Activated CD4-positive, alpha-beta T cell treated with anti-CD3 and anti-CD28 coated beads, Interleukin-2, Interleukin-4, amounts not matched to agents 100 ng/mL and 50 ng/mL, durations not matched to agents 16 hours and 8 hours (primary cell): ENCODE data around the gene HGFAC.

ENCODE experiments used
- DNase-seq: peaks from one replicate; pipeline ENCODE4 v3.0.0-alpha.2; 2020; ENCODE audit warnings: low spot score

The HGFAC gene

GRCh38 chr4:3441501-3442459 lies at the start of gene HGFAC:
Gene HGFAC (plus strand): TSS chr4:3441968. CDS start chr4:3442002, 34 bp downstream.
- no peak for DNase-seq

- no peak for DNase-seq
Observed at GRCh38 chr4:3392321-3392720, 49.4 kb upstream of the HGFAC start.

GRCh38 chr4:3393171-3393570 lies 48.6 kb upstream of the HGFAC start:
- DNase-seq, result no peak

- no peak for DNase-seq
Observed at GRCh38 chr4:3396600-3396999, 45.2 kb upstream of the HGFAC start.

- DNase-seq, result no peak
Observed at GRCh38 chr4:3397128-3397527, 44.6 kb upstream of the HGFAC start.

- no peak for DNase-seq
Observed at GRCh38 chr4:3399277-3400194, 42.2 kb upstream of the HGFAC start.

- no peak for DNase-seq
Observed at GRCh38 chr4:3401436-3402171, 40.2 kb upstream of the HGFAC start.

- DNase-seq, result no peak
Observed at GRCh38 chr4:3402491-3403347, 39.0 kb upstream of the HGFAC start.

- no peak for DNase-seq
Observed at GRCh38 chr4:3403348-3403906, 38.3 kb upstream of the HGFAC start.

- no peak for DNase-seq
Observed at GRCh38 chr4:3404546-3404945, 37.2 kb upstream of the HGFAC start.

- DNase-seq, result no peak
Observed at GRCh38 chr4:3405176-3405575, 36.6 kb upstream of the HGFAC start.

- no peak for DNase-seq
Observed at GRCh38 chr4:3406021-3406420, 35.7 kb upstream of the HGFAC start.

- DNase-seq, result no peak
Observed at GRCh38 chr4:3406431-3406830, 35.3 kb upstream of the HGFAC start.

- DNase-seq, result no peak
Observed at GRCh38 chr4:3407171-3407771, 34.5 kb upstream of the HGFAC start.

GRCh38 chr4:3407930-3408792 lies 33.6 kb upstream of the HGFAC start:
- DNase-seq, result no peak

- DNase-seq, result no peak
Observed at GRCh38 chr4:3408793-3409330, 32.9 kb upstream of the HGFAC start.

GRCh38 chr4:3409571-3410091 lies 32.1 kb upstream of the HGFAC start:
- no peak for DNase-seq

- DNase-seq, result no peak
Observed at GRCh38 chr4:3410401-3411135, 31.2 kb upstream of the HGFAC start.
